ENCODE data around the gene TRPC4AP. TPM values are rescaled to one million over a fixed set of nuclear protein-coding genes. Genes with fewer than 3 reads are reported as not detected.

TRPC4AP gene
- total RNA-seq, 1 donor: 98.8 TPM

Small RNAs within 50 kb of the gene (small RNA-seq; reads per million reads assigned to genes)
- gene MIR499A (5.7 reads per million, percentile 88 among the genes with 10 or more reads in this experiment), gene RF00275 (not detected), gene RNU6-407P (not detected)

Other genes starting within 250 kb of the TRPC4AP start
- 10.0 and 12.7 TPM in 2 replicates for gene GGT7, start 220.0 kb downstream of the TRPC4AP start, total RNA-seq
- 76.4 and 88.4 TPM in 2 replicates for gene ACSS2, start 216.2 kb downstream of the TRPC4AP start, total RNA-seq
- gene GSS, start 137.0 kb downstream of the TRPC4AP start, total RNA-seq: 54.6 and 58.3 TPM in 2 replicates
- gene MYH7B, start 136.9 kb downstream of the TRPC4AP start, total RNA-seq: 0.29 and 0.36 TPM in 2 replicates
- 32.2 and 41.8 TPM in 2 replicates for gene EDEM2, start 54.5 kb upstream of the TRPC4AP start, total RNA-seq
- 35.9 and 38.0 TPM in 2 replicates for gene PROCR, start 79.3 kb upstream of the TRPC4AP start, total RNA-seq
- 0.88 and 1.1 TPM in 2 replicates for gene MMP24, start 133.9 kb upstream of the TRPC4AP start, total RNA-seq
- gene MMP24OS, start 185.3 kb upstream of the TRPC4AP start, total RNA-seq: 22.1 and 30.9 TPM in 2 replicates
- gene EIF6, start 192.0 kb upstream of the TRPC4AP start, total RNA-seq: 109 and 121 TPM in 2 replicates
- not detected in 2 replicates for gene FAM83C, start 199.6 kb upstream of the TRPC4AP start, total RNA-seq

All from osteoblast (primary cell).